Activated naive CD4-positive, alpha-beta T cell treated with anti-CD3 and anti-CD28 coated beads, Interleukin-2, amount 50 U/mL, for 72 hours (primary cell): ENCODE data around the gene SRP9. TPM values are rescaled to one million over a fixed set of nuclear protein-coding genes. Genes with fewer than 3 reads are reported as not detected.
A peak's percentile ranks its signal among the peaks of the same experiment; 100 is the strongest.
"Not testable (repeated sequence)": the region's sequence is repeated elsewhere in the genome, so short reads cannot be mapped to it uniquely, and the experiment has no call there.

ENCODE experiments used
- ATAC-seq, 2 donors: fragments of 150-1000 bp; cut with Tn5 transposase; 2 replicates each; pipeline ENCODE4 v1.10.0; 2021; ENCODE audit warnings: mild to moderate bottlenecking in 2 of 2, moderate library complexity in 2 of 2
- DNase-seq, 2 donors: peaks; one replicate each; pipeline ENCODE4 v3.0.0; 2021 to 2022; ENCODE audit warnings: low spot score in 2 of 2
- H3K27ac Mint-ChIP-seq, 2 donors: one replicate each; pipeline ENCODE4 v1.8.0; 2022; ENCODE audit warnings: mild to moderate bottlenecking in 2 of 2, mixed read lengths in 2 of 2
- H3K36me3 Mint-ChIP-seq, 2 donors: one replicate each; pipeline ENCODE4 v1.8.0; 2022; ENCODE audit warnings: mixed read lengths in 2 of 2
- H3K9me3 Mint-ChIP-seq, 2 donors: one replicate each; pipeline ENCODE4 v1.8.0; 2022; ENCODE audit warnings: mixed read lengths in 2 of 2
- total RNA-seq, 2 donors: library from RNA; stranded (reverse); gene quantifications; one replicate each; pipeline ENCODE4 v1.2.3, GENCODE V29; 2022

SRP9 gene
- total RNA-seq, 2 donors from 2014 or later: 245 to 281 TPM

- not testable (repeated sequence) for H3K9me3 Mint-ChIP-seq, ATAC-seq, DNase-seq, H3K36me3 Mint-ChIP-seq, H3K27ac Mint-ChIP-seq
These were observed 23.5 kb downstream of the SRP9 start for GRCh38 chr1:225801146-225801545.

GRCh38 chr1:225806249-225806648, 28.6 kb downstream of the SRP9 start:
- Mint-ChIP-seq H3K36me3 (no peaks in the 10 kb centered on the region), H3K27ac (no peak overlapping the region), H3K9me3 (no peaks in the 10 kb centered on the region)
- ATAC-seq (no peak), DNase-seq (no peak)

- H3K27ac Mint-ChIP-seq, ATAC-seq, DNase-seq, H3K9me3 Mint-ChIP-seq, H3K36me3 Mint-ChIP-seq: not testable (repeated sequence)
These were observed 29.1 kb downstream of the SRP9 start for GRCh38 chr1:225806736-225807135.

GRCh38 chr1:225808136-225808535, 30.5 kb downstream of the SRP9 start:
- no peak overlapping the region for H3K27ac Mint-ChIP-seq
- DNase-seq: no peak
- no peak for ATAC-seq
- no peaks in the 10 kb centered on the region for H3K36me3 Mint-ChIP-seq
- no peaks in the 10 kb centered on the region for H3K9me3 Mint-ChIP-seq

- ATAC-seq: peak; percentile 88 to 98
- H3K27ac Mint-ChIP-seq: peak within 1 kb of the TSS in 1 of 2 donors; percentile 60
These were observed 32.4 kb downstream of the SRP9 start, which contains the start of gene EPHX1 for GRCh38 chr1:225809842-225810578. TSS of gene EPHX1 (plus strand) at chr1:225810124. CDS start at chr1:225828730, 18,606 bp downstream.

GRCh38 chr1:225810579-225811538, 33.2 kb downstream of the SRP9 start:
- ATAC-seq: peak in 1 of 2 donors; percentile 9
- not testable (repeated sequence) for DNase-seq, H3K9me3 Mint-ChIP-seq, H3K36me3 Mint-ChIP-seq
- peak overlapping the region in 1 of 2 donors; percentile 60 for H3K27ac Mint-ChIP-seq

More at GRCh38 chr1:225809842-225810578, 32.4 kb downstream of the SRP9 start, which contains the start of gene EPHX1:
- Mint-ChIP-seq H3K9me3 (no peaks in the 10 kb centered on the region), H3K36me3 (no peaks in the 10 kb centered on the region)
- DNase-seq: peak in 1 of 2 donors; percentile 80

- Mint-ChIP-seq H3K9me3 (no peaks in the 10 kb centered on the region), H3K36me3 (no peaks in the 10 kb centered on the region), H3K27ac (no peak overlapping the region)
- no peak for ATAC-seq
- no peak for DNase-seq
These were observed 34.2 kb downstream of the SRP9 start for GRCh38 chr1:225811622-225812487.

- H3K9me3 Mint-ChIP-seq: no peaks in the 10 kb centered on the region
- H3K36me3 Mint-ChIP-seq: no peaks in the 10 kb centered on the region
- DNase-seq (no peak), ATAC-seq (no peak)
- no peak overlapping the region for H3K27ac Mint-ChIP-seq
These were observed 35.0 kb downstream of the SRP9 start for GRCh38 chr1:225812488-225813213.

- ATAC-seq: no peak
- no peak for DNase-seq
- no peak overlapping the region for H3K27ac Mint-ChIP-seq
- H3K36me3 Mint-ChIP-seq: no peaks in the 10 kb centered on the region
- H3K9me3 Mint-ChIP-seq: no peaks in the 10 kb centered on the region
These were observed 35.8 kb downstream of the SRP9 start for GRCh38 chr1:225813214-225813964.

- DNase-seq (no peak), ATAC-seq (no peak)
- Mint-ChIP-seq H3K27ac (no peak overlapping the region), H3K9me3 (no peaks in the 10 kb centered on the region), H3K36me3 (no peaks in the 10 kb centered on the region)
These were observed 36.8 kb downstream of the SRP9 start for GRCh38 chr1:225814381-225814780.

GRCh38 chr1:225815090-225815489, 37.5 kb downstream of the SRP9 start:
- H3K27ac Mint-ChIP-seq: peak overlapping the region in 1 of 2 donors; percentile 30
- H3K9me3 Mint-ChIP-seq, ATAC-seq, DNase-seq, H3K36me3 Mint-ChIP-seq: not testable (repeated sequence)

GRCh38 chr1:225815526-225816178, 38.0 kb downstream of the SRP9 start:
- Mint-ChIP-seq H3K27ac (peak overlapping the region in 1 of 2 donors; percentile 30), H3K9me3 (no peaks in the 10 kb centered on the region), H3K36me3 (no peaks in the 10 kb centered on the region)
- ATAC-seq (no peak), DNase-seq (no peak)

- no peak for ATAC-seq
These were observed 39.3 kb downstream of the SRP9 start for GRCh38 chr1:225816643-225817538.

GRCh38 chr1:225817611-225818061, 40.0 kb downstream of the SRP9 start:
- DNase-seq: no peak
- no peaks in the 10 kb centered on the region for H3K9me3 Mint-ChIP-seq
- H3K36me3 Mint-ChIP-seq: no peaks in the 10 kb centered on the region
- peak in 1 of 2 donors; percentile 44 for ATAC-seq
- H3K27ac Mint-ChIP-seq: peak overlapping the region; percentile 54 to 84

More at GRCh38 chr1:225816643-225817538, 39.3 kb downstream of the SRP9 start:
- Mint-ChIP-seq H3K36me3 (no peaks in the 10 kb centered on the region), H3K9me3 (no peaks in the 10 kb centered on the region), H3K27ac (peak overlapping the region in 1 of 2 donors; percentile 54)
- no peak for DNase-seq
